GM23338 (cell line): Measurements from ENCODE around the gene PRIM1. TPM values are rescaled to one million over a fixed set of nuclear protein-coding genes. Genes with fewer than 3 reads are reported as not detected.

Source experiments
- ATAC-seq: fragments of 200-7000 bp; cut with Tn5 transposase; 3 replicates; pipeline ENCODE4 v1.9.1; 2020
- DNase-seq: peaks from one replicate; pipeline ENCODE4 v3.0.0-alpha.2; 2015; ENCODE audit warnings: low spot score
- H2AFZ ChIP-seq: fragments of 200-600 bp; sonication (generic); 2 replicates; pipeline ENCODE4 v1.8.0; 2016; ENCODE audit warnings: antibody characterized with exemption, mild to moderate bottlenecking, moderate library complexity
- H3F3A ChIP-seq: fragments of 200-600 bp; sonication (generic); replicated peaks from 2 replicates; pipeline ENCODE4 v1.8.0; 2017; ENCODE audit warnings: antibody characterized with exemption, mixed run types, low read depth
- H3K27ac ChIP-seq: fragments of 200-600 bp; sonication (generic); 2 replicates; pipeline ENCODE4 v1.6.1; 2016; ENCODE audit warnings: low read depth
- H3K27me3 ChIP-seq: fragments of 200-600 bp; sonication (generic); 2 replicates; pipeline ENCODE4 v1.8.0; 2016; ENCODE audit warnings: mild to moderate bottlenecking, mixed run types, moderate library complexity; ENCODE audit not compliant: insufficient read depth
- H3K36me3 ChIP-seq: fragments of 200-600 bp; sonication (generic); 2 replicates; pipeline ENCODE4 v1.8.0; 2016; ENCODE audit warnings: mild to moderate bottlenecking; ENCODE audit not compliant: insufficient read depth
- H3K4me1 ChIP-seq: fragments of 200-600 bp; sonication (generic); 2 replicates; pipeline ENCODE4 v1.8.0; 2016; ENCODE audit warnings: mild to moderate bottlenecking, moderate library complexity; ENCODE audit not compliant: insufficient read depth
- H3K4me2 ChIP-seq: fragments of 200-600 bp; sonication (generic); 2 replicates; pipeline ENCODE4 v1.7.1; 2017; ENCODE audit warnings: mixed run types
- H3K4me3 ChIP-seq: fragments of 200-600 bp; sonication (generic); 2 replicates; pipeline ENCODE4 v1.6.1; 2016; ENCODE audit warnings: mixed run types
- H3K79me2 ChIP-seq: fragments of 200-600 bp; sonication (generic); replicated peaks from 2 replicates; pipeline ENCODE4 v1.8.0; 2017; ENCODE audit warnings: mild to moderate bottlenecking; ENCODE audit not compliant: insufficient read depth
- H3K9me2 ChIP-seq: fragments of 200-600 bp; sonication (generic); 2 replicates; pipeline ENCODE4 v1.8.0; 2017; ENCODE audit not compliant: insufficient read depth
- H4K20me1 ChIP-seq: fragments of 200-600 bp; sonication (generic); replicated peaks from 2 replicates; pipeline ENCODE4 v1.8.0; 2017; ENCODE audit warnings: mild to moderate bottlenecking; ENCODE audit not compliant: insufficient read depth
- H3K27ac Mint-ChIP-seq: 2 replicates; pipeline ENCODE4 v1.8.0; 2020; ENCODE audit warnings: inconsistent platforms, mild to moderate bottlenecking, moderate library complexity, mixed read lengths
- H3K27me3 Mint-ChIP-seq: 3 replicates; pipeline ENCODE4 v1.8.0; 2022; ENCODE audit warnings: low read depth, mild to moderate bottlenecking, moderate library complexity, mixed read lengths, inconsistent platforms; ENCODE audit not compliant: insufficient read depth, poor library complexity
- H3K36me3 Mint-ChIP-seq: 3 replicates; pipeline ENCODE4 v1.8.0; 2021; ENCODE audit warnings: low read depth, mild to moderate bottlenecking, inconsistent platforms, moderate library complexity, mixed read lengths
- H3K4me1 Mint-ChIP-seq: 3 replicates; pipeline ENCODE4 v1.8.0; 2020; ENCODE audit warnings: mild to moderate bottlenecking, inconsistent platforms, mixed read lengths
- H3K4me3 Mint-ChIP-seq: 3 replicates; pipeline ENCODE4 v1.8.0; 2021; ENCODE audit warnings: moderate library complexity, mild to moderate bottlenecking, inconsistent platforms, mixed read lengths
- H3K9me3 Mint-ChIP-seq: 3 replicates; pipeline ENCODE4 v1.8.0; 2020; ENCODE audit warnings: moderate library complexity, mild to moderate bottlenecking, inconsistent platforms, mixed read lengths
- CREB1 ChIP-seq: fragments of 250-450 bp; sonication (Bioruptor Pico); IDR thresholded peaks from 2 replicates; pipeline ENCODE4 v1.5.0; 2020; ENCODE audit warnings: low read depth, mild to moderate bottlenecking, moderate library complexity
- ETS1 ChIP-seq: IDR thresholded peaks from 2 replicates; pipeline ENCODE4 v1.6.1; 2016; ENCODE audit warnings: antibody characterized with exemption
- EZH2 ChIP-seq: fragments of 200-600 bp; sonication (generic); IDR thresholded peaks from one replicate; pipeline ENCODE4 v1.8.0; 2017; ENCODE audit warnings: antibody characterized with exemption, mild to moderate bottlenecking, low read depth; ENCODE audit not compliant: unreplicated experiment
- EZH2phosphoT487 ChIP-seq: fragments of 200-600 bp; sonication (generic); IDR thresholded peaks from one replicate; pipeline ENCODE4 v1.8.1; 2018; ENCODE audit warnings: antibody characterized with exemption; ENCODE audit not compliant: unreplicated experiment
- JUNB ChIP-seq: IDR thresholded peaks from one replicate; pipeline ENCODE4 v1.6.1; 2016; ENCODE audit warnings: antibody characterized with exemption; ENCODE audit not compliant: unreplicated experiment
- NANOG ChIP-seq: IDR thresholded peaks from 2 replicates; pipeline ENCODE4 v1.6.1; 2016; ENCODE audit warnings: antibody characterized with exemption, borderline replicate concordance
- POLR2AphosphoS5 ChIP-seq: IDR thresholded peaks from 2 replicates; pipeline ENCODE4 v1.6.1; 2016; ENCODE audit warnings: antibody characterized with exemption, low read depth
- REST ChIP-seq: IDR thresholded peaks from one replicate; pipeline ENCODE4 v1.6.1; 2018; ENCODE audit warnings: antibody characterized with exemption; ENCODE audit not compliant: unreplicated experiment
- STAT1 ChIP-seq: IDR thresholded peaks from one replicate; pipeline ENCODE4 v1.6.1; 2016; ENCODE audit warnings: antibody characterized with exemption; ENCODE audit not compliant: unreplicated experiment
- ZNF114 ChIP-seq: fragments of 250-450 bp; sonication (Bioruptor Pico); IDR thresholded peaks from 2 replicates; pipeline ENCODE4 v1.5.0; 2020; ENCODE audit warnings: mild to moderate bottlenecking, moderate library complexity
- ZNF331 ChIP-seq: fragments of 250-450 bp; sonication (Bioruptor Pico); IDR thresholded peaks from 2 replicates; pipeline ENCODE4 v1.5.0; 2020; ENCODE audit warnings: low read depth, mild to moderate bottlenecking, moderate library complexity
- ZNF462 ChIP-seq: fragments of 250-450 bp; sonication (Bioruptor Pico); IDR thresholded peaks from 2 replicates; pipeline ENCODE4 v1.5.0; 2020; ENCODE audit warnings: mild to moderate bottlenecking, moderate library complexity
- polyA plus RNA-seq: library from polyadenylated mRNA; unstranded; fragments of >200 nt; fragmentation: Nextera tagmentation; extraction: Ambion mirVana; gene quantifications from 2 replicates; pipeline ENCODE4 v1.2.1, GENCODE V29; 2016
- total RNA-seq: library from RNA; depleted of rRNA; stranded (reverse); fragments of >200 nt; shearing (Covaris generic); gene quantifications from 2 replicates; pipeline ENCODE4 v1.2.3, GENCODE V29; 2014
- TF ChIP-seq, protein P1 (sequence below), 2 experiments: fragments of 200-600 bp in 1 of 2; sonication (generic) in 1 of 2; conservative IDR thresholded peaks; 2 replicates each; pipeline versions ENCODE4 v1.5.1 to v1.6.1; 2016 to 2017; ENCODE audit warnings: antibody characterized with exemption in 2 of 2, low read depth in 2 of 2, mild to moderate bottlenecking in 2 of 2, moderate library complexity in 1 of 2

The PRIM1 gene
- total and polyA plus RNA-seq, 2 experiments from 2014 or later, result 67.9 to 73.9 TPM

DNA sequence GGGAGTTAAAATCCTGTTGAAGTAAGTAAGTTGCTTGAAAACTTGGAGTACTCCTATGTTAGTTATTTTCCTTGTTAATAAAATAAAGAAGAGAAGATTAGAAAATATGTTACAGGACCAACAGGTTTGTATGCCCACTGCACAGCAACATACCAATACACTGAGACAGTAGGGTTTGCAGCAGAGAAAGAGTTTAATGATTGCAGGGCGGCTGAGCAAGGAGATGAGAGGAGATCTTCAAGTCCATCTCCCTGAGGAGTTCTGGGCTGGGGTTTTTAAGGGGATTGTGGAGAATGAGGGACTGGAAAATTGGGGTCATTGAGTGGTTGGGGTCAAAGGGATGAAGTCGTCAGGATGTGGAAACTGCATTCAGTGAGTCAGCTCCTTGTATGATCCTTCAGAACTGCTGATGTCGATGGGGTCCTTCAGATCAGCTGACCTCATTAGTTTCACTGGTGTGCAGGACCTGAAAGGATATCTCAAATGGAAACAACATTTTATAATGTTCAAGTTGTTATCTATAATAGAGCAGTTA, 6.7 kb upstream of the PRIM1 start:
- Histone ChIP-seq H3K36me3 (no peaks in the 10 kb centered on the region), H3K4me1 (no peaks in the 10 kb centered on the region), H3K4me2 (no peak overlapping the region), H3F3A (no peaks in the 10 kb centered on the region), H3K9me2 (no peaks in the 10 kb centered on the region), H4K20me1 (no peaks in the 10 kb centered on the region), H3K79me2 (no peaks in the 10 kb centered on the region), H2AFZ (no peak overlapping the region), H3K4me3 (no peak overlapping the region), H3K27me3 (no peaks in the 10 kb centered on the region), H3K27ac (no peak overlapping the region)
- peaks cover 6% of the 10 kb centered on the region for H3K4me1 Mint-ChIP-seq
- H3K36me3 Mint-ChIP-seq, result peaks cover 4% of the 10 kb centered on the region; the same call in 2 of the 3 replicates
- H3K27me3 Mint-ChIP-seq, result peaks cover 3% of the 10 kb centered on the region
- no peak overlapping the region for H3K27ac Mint-ChIP-seq
- DNase-seq (no peak), ATAC-seq (no peak)
- TF ChIP-seq STAT1 (no peak), ZNF462 (CRISPR knock-in tag) (no peak), ZNF331 (no peak), NANOG (no peak), JUNB (no peak), POLR2AphosphoS5 (no peak), EZH2phosphoT487 (no peak), ZNF114 (CRISPR knock-in tag) (no peak), EZH2 (no peak), CREB1 (CRISPR knock-in tag) (no peak), REST (no peak), ETS1 (no peak)
- TF ChIP-seq, protein P1, sequence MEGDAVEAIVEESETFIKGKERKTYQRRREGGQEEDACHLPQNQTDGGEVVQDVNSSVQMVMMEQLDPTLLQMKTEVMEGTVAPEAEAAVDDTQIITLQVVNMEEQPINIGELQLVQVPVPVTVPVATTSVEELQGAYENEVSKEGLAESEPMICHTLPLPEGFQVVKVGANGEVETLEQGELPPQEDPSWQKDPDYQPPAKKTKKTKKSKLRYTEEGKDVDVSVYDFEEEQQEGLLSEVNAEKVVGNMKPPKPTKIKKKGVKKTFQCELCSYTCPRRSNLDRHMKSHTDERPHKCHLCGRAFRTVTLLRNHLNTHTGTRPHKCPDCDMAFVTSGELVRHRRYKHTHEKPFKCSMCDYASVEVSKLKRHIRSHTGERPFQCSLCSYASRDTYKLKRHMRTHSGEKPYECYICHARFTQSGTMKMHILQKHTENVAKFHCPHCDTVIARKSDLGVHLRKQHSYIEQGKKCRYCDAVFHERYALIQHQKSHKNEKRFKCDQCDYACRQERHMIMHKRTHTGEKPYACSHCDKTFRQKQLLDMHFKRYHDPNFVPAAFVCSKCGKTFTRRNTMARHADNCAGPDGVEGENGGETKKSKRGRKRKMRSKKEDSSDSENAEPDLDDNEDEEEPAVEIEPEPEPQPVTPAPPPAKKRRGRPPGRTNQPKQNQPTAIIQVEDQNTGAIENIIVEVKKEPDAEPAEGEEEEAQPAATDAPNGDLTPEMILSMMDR (conservative IDR thresholded peaks at IDR 0.05; ENCODE audit: low read depth in 2 of 2), result no peak
- peaks cover 4% of the 10 kb centered on the region; the same call in 2 of the 3 replicates for H3K9me3 Mint-ChIP-seq
- no peak overlapping the region for H3K4me3 Mint-ChIP-seq
